GM23248 (cell line): ENCODE results near the gene PLK2.

Source experiments
- EZH2 ChIP-seq: fragments of 200-600 bp; sonication (generic); IDR thresholded peaks from 2 replicates; pipeline ENCODE4 v1.6.1; 2018; ENCODE audit warnings: antibody characterized with exemption, mild to moderate bottlenecking; ENCODE audit not compliant: insufficient read depth, poor library complexity, severe bottlenecking
- EZH2phosphoT487 ChIP-seq: fragments of 200-600 bp; sonication (generic); IDR thresholded peaks from 2 replicates; pipeline ENCODE4 v1.6.1; 2018; ENCODE audit warnings: antibody characterized with exemption, moderate library complexity, mild to moderate bottlenecking, low read depth; ENCODE audit not compliant: insufficient read depth

DNA sequence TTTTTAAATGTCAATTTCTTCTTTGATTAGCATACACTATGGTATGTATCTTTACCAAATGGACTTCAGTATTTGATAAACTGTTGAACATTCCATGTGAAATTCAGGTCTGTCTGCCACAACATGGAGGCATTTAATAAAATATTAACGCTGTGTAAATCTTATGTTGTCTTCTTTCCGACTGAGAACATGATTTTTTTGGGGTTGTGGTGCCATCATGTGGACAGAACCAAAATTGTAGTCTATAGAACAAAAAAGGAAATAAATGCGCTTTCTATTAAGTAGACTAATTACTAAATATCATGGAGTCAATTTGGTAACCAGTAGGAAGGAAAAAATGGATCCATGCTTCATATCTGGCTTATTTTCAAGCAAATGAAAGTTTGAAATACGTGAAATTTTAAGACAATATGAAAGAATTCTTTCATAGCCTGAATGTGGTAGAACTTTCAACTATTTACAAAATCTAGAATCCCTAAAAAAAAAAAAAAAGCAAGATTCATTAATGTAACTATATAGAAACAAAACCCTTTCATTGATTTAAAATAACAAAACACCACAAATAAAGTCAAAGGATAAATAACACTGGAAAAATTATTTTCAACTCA is 2.8 kb upstream of the PLK2 start:
- TF ChIP-seq EZH2 = no peak
- TF ChIP-seq EZH2phosphoT487 = no peak
